Measurements from ENCODE around the gene ACVRL1.

ACVRL1 gene

GRCh38 chr12:51907083-51907855 is at the start of gene ACVRL1:
Gene ACVRL1, plus strand, starts transcription at chr12:51907504. Its CDS starts 4,971 bp downstream, at chr12:51912475.
- DNase-seq (ENCODE audit: low read depth in 1 of 2, low spot score in 1 of 2), result no peak

- DNase-seq (ENCODE audit: low read depth in 1 of 2, low spot score in 1 of 2), result no peak
Measured at GRCh38 chr12:51860986-51861385, 46.3 kb upstream of the ACVRL1 start.

- no peak for DNase-seq (ENCODE audit: low read depth in 1 of 2, low spot score in 1 of 2)
Measured at GRCh38 chr12:51862947-51863346, 44.4 kb upstream of the ACVRL1 start.

- DNase-seq (ENCODE audit: low read depth in 1 of 2, low spot score in 1 of 2), result no peak
Measured at GRCh38 chr12:51863363-51863932, 43.9 kb upstream of the ACVRL1 start.

- DNase-seq (ENCODE audit: low read depth in 1 of 2, low spot score in 1 of 2), result no peak
Measured at GRCh38 chr12:51863933-51864832, 43.1 kb upstream of the ACVRL1 start.

GRCh38 chr12:51864833-51865670 is 42.3 kb upstream of the ACVRL1 start:
- DNase-seq (ENCODE audit: low read depth in 1 of 2, low spot score in 1 of 2), result no peak

GRCh38 chr12:51865757-51866270 is 41.5 kb upstream of the ACVRL1 start:
- no peak for DNase-seq (ENCODE audit: low read depth in 1 of 2, low spot score in 1 of 2)

GRCh38 chr12:51866324-51866723 is 41.0 kb upstream of the ACVRL1 start:
- DNase-seq (ENCODE audit: low read depth in 1 of 2, low spot score in 1 of 2), result no peak

- no peak for DNase-seq (ENCODE audit: low read depth in 1 of 2, low spot score in 1 of 2)
Measured at GRCh38 chr12:51866762-51867161, 40.5 kb upstream of the ACVRL1 start.

- DNase-seq (ENCODE audit: low read depth in 1 of 2, low spot score in 1 of 2), result no peak
Measured at GRCh38 chr12:51867371-51867770, 39.9 kb upstream of the ACVRL1 start.

GRCh38 chr12:51867796-51868428 is 39.4 kb upstream of the ACVRL1 start:
- no peak for DNase-seq (ENCODE audit: low read depth in 1 of 2, low spot score in 1 of 2)

GRCh38 chr12:51868821-51869495 is 38.3 kb upstream of the ACVRL1 start:
- DNase-seq (ENCODE audit: low read depth in 1 of 2, low spot score in 1 of 2), result no peak

- no peak for DNase-seq (ENCODE audit: low read depth in 1 of 2, low spot score in 1 of 2)
Measured at GRCh38 chr12:51869496-51869865, 37.8 kb upstream of the ACVRL1 start.

- no peak for DNase-seq (ENCODE audit: low read depth in 1 of 2, low spot score in 1 of 2)
Measured at GRCh38 chr12:51869931-51870330, 37.4 kb upstream of the ACVRL1 start.

- no peak for DNase-seq (ENCODE audit: low read depth in 1 of 2, low spot score in 1 of 2)
Measured at GRCh38 chr12:51870504-51870903, 36.8 kb upstream of the ACVRL1 start.

GRCh38 chr12:51871126-51871525 is 36.2 kb upstream of the ACVRL1 start:
- no peak for DNase-seq (ENCODE audit: low read depth in 1 of 2, low spot score in 1 of 2)

- DNase-seq (ENCODE audit: low read depth in 1 of 2, low spot score in 1 of 2), result no peak
Measured at GRCh38 chr12:51871918-51872688, 35.2 kb upstream of the ACVRL1 start.

- DNase-seq (ENCODE audit: low read depth in 1 of 2, low spot score in 1 of 2), result no peak
Measured at GRCh38 chr12:51872689-51872981, 34.7 kb upstream of the ACVRL1 start.
